Right lobe of liver (tissue), 4 donors: Measurements from ENCODE around the gene CERK.

Experiments used
- POLR2A ChIP-seq: fragments of 450-650 bp; IDR thresholded peaks from one replicate; pipeline ENCODE4 v1.6.1; 2017; ENCODE audit warnings: antibody characterized with exemption, mild to moderate bottlenecking
- TF ChIP-seq, protein P1 (sequence below), 4 donors: fragments of 200-600 bp in 3 of 4; fragments of 450-650 bp in 1 of 4; IDR thresholded peaks; one replicate each; pipeline versions ENCODE4 v1.5.1 to v1.8.0; 2016 to 2022; ENCODE audit warnings: antibody characterized with exemption in 4 of 4, mild to moderate bottlenecking in 2 of 4
- donor health status: DM: no; HTN: no; CAD: no.
- donor health status: DM: no; HTN: no; CAD: no.
- donor health status: DM: no; HTN: yes; CAD: no.

DNA sequence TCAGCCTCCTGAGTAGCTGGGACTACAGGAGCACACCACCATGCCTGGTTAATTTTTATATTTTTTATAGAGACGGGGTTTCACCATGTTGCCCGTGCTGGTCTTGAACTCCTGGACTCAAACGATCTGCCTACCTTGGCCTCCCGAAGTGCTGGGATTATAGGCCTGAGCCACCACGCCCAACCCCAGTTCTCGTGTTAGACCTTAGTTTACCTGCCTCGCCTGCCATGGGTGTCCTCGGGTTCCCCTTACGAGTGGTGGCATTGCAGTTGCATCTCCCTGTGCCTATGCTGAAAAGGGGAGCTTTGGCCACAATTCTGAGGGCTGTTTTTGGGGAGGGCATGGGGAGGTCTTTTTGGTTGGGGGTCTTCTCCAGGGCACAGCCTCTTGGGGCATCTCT, 43.2 kb upstream of the CERK start:
- TF ChIP-seq, protein P1, sequence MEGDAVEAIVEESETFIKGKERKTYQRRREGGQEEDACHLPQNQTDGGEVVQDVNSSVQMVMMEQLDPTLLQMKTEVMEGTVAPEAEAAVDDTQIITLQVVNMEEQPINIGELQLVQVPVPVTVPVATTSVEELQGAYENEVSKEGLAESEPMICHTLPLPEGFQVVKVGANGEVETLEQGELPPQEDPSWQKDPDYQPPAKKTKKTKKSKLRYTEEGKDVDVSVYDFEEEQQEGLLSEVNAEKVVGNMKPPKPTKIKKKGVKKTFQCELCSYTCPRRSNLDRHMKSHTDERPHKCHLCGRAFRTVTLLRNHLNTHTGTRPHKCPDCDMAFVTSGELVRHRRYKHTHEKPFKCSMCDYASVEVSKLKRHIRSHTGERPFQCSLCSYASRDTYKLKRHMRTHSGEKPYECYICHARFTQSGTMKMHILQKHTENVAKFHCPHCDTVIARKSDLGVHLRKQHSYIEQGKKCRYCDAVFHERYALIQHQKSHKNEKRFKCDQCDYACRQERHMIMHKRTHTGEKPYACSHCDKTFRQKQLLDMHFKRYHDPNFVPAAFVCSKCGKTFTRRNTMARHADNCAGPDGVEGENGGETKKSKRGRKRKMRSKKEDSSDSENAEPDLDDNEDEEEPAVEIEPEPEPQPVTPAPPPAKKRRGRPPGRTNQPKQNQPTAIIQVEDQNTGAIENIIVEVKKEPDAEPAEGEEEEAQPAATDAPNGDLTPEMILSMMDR (IDR thresholded peaks at IDR 0.05): no peak
- TF ChIP-seq POLR2A: no peak
